Spleen (tissue), 7 donors: ENCODE measurements around the gene COQ6.

Experiments used
- POLR2A ChIP-seq, 3 donors: fragments of 450-650 bp; IDR thresholded peaks; one replicate each; pipeline ENCODE4 v1.5.1; 2017; ENCODE audit warnings: antibody characterized with exemption in 3 of 3, mild to moderate bottlenecking in 1 of 3
- TF ChIP-seq, protein P1 (sequence below), 11 experiments: fragments of 200-600 bp in 7 of 11; fragments of 450-650 bp in 4 of 11; sonication (generic) in 4 of 11; IDR thresholded peaks in 8 of 11; conservative IDR thresholded peaks in 3 of 11; 1 replicate in 7 of 11; 2 replicates in 4 of 11; pipeline versions ENCODE4 v1.4.0 to v1.8.0; 2016 to 2021; ENCODE audit warnings: antibody characterized with exemption in 11 of 11, inconsistent platforms in 4 of 11, mild to moderate bottlenecking in 1 of 11
- donor health status: DM: no; HTN: no; CAD: no; lungs with moderate emphysema.
- donor health status: DM: no; HTN: no; CAD: no.
- donor health status: DM: no; HTN: no; CAD: no.

DNA sequence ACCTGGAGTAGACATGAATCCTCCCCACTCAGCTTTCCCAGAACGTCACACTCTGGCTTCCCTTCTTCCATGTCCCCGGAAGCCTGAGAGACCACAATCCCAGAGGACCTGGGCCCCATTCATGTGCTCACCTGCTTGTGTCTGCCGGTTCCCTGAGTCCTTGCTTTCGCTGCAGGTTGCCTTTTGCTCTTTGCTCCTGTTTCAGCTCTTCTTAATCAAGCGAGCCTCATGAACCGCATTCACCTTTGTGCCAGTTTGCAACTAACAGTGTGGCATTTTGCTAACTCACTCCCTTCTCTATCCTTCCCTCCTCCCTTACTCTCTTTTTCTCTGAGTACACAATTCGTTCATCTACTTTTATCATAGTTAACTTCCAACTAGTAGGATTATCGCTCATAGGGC lies 45.9 kb downstream of the COQ6 start:
- no peak for TF ChIP-seq POLR2A (IDR thresholded peaks at IDR 0.05)
- TF ChIP-seq, protein P1, sequence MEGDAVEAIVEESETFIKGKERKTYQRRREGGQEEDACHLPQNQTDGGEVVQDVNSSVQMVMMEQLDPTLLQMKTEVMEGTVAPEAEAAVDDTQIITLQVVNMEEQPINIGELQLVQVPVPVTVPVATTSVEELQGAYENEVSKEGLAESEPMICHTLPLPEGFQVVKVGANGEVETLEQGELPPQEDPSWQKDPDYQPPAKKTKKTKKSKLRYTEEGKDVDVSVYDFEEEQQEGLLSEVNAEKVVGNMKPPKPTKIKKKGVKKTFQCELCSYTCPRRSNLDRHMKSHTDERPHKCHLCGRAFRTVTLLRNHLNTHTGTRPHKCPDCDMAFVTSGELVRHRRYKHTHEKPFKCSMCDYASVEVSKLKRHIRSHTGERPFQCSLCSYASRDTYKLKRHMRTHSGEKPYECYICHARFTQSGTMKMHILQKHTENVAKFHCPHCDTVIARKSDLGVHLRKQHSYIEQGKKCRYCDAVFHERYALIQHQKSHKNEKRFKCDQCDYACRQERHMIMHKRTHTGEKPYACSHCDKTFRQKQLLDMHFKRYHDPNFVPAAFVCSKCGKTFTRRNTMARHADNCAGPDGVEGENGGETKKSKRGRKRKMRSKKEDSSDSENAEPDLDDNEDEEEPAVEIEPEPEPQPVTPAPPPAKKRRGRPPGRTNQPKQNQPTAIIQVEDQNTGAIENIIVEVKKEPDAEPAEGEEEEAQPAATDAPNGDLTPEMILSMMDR (IDR thresholded peaks at IDR 0.05 in 8 of 11, conservative IDR thresholded peaks at IDR 0.05 in 3 of 11): no peak
